Thoracic aorta endothelial cell (primary cell): ENCODE measurements around the gene OSCP1. TPM values are rescaled to one million over a fixed set of nuclear protein-coding genes. Genes with fewer than 3 reads are reported as not detected.

ENCODE experiments used
- small RNA-seq: library from RNA; depleted of rRNA; stranded (forward); fragments of <200 nt; gene quantifications from one replicate; pipeline ENCODE3, GENCODE V24; 2012
- total RNA-seq: library from RNA; depleted of rRNA; stranded (reverse); fragments of >200 nt; gene quantifications from 2 replicates; pipeline ENCODE4 v1.2.3, GENCODE V29; 2012

Gene OSCP1
- total RNA-seq, result 2.7 and 4.4 TPM in 2 replicates

GRCh38 chr1:36450270-36450918 is at the start of gene OSCP1:
OSCP1 (minus strand) TSS chr1:36450451; CDS start chr1:36450369, 82 bp downstream.

DNA sequence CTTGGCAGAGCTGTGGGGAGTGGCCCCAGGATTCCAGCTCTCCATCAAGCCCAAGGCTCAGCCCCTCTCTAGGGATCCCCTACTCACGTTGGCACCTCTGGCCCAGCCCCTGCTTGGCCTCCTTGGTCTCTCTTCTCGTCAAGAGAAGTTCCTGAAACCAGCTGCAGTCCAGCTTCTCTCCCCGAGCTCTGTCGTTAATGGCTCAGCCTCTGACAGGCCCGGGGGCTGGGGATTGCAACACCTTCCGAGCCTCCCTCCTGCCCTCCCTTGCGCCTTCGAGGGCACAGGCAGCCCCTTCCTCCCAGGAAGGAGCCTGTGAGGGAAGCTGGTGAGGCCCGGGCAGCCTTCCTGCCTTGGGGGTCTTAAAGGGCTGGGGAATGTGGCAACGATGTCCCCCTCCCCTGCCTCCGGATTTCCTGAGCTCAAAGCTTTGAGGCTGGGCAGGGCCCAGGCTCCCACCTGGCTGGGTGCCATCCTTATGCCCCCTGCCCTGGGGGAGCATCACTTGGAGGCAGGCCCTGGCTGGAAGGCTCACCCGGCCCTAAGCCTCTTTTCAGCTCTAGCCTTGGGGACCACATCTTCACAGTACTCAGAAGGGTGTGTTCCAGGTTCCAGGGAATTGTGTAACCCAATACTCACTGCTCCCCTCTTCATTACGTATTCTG is 32.6 kb upstream of the OSCP1 start, which contains the start of gene CSF3R:
CSF3R (minus strand) TSS at position 190 of the 665 bp plus-strand sequence. CDS start 3,417 bp downstream, outside the sequence.

GRCh38 chr1:36463803-36464604 is 13.8 kb upstream of the OSCP1 start, which contains the start of gene MRPS15:
MRPS15 (minus strand) TSS chr1:36464384; CDS start chr1:36464275, 109 bp downstream.

GRCh38 chr1:36397378-36398230 is 52.6 kb downstream of the OSCP1 start, which contains the start of gene LSM10:
LSM10 (minus strand) TSS chr1:36397908; CDS start chr1:36394129, 3,779 bp downstream.

GRCh38 chr1:36385410-36386264 is 64.6 kb downstream of the OSCP1 start, which contains the start of gene STK40:
STK40 (minus strand) TSS chr1:36385924; CDS start chr1:36361332, 24,592 bp downstream.

Small RNA genes within 50 kb of the gene (small RNA-seq; reads per million reads assigned to genes)
- gene RNU4-27P (not detected), gene SNORA63C (1.4 reads per million, percentile 34 among the genes with 10 or more reads in this experiment)

Other genes with a start within 250 kb of the OSCP1 start
- gene THRAP3, start 226.0 kb downstream of the OSCP1 start, total RNA-seq, result 140 and 172 TPM in 2 replicates
- 2.8 and 3.1 TPM in 2 replicates for gene SH3D21, start 144.1 kb downstream of the OSCP1 start, total RNA-seq
- gene EVA1B, start 126.8 kb downstream of the OSCP1 start, total RNA-seq, result 75.4 and 94.8 TPM in 2 replicates
- 20.2 and 22.9 TPM in 2 replicates for gene STK40, start 64.5 kb downstream of the OSCP1 start, total RNA-seq
- 8.9 and 9.3 TPM in 2 replicates for gene LSM10, start 52.5 kb downstream of the OSCP1 start, total RNA-seq
- gene MRPS15, start 13.9 kb upstream of the OSCP1 start, total RNA-seq, result 87.2 and 89.7 TPM in 2 replicates
- gene CSF3R, start 32.5 kb upstream of the OSCP1 start, total RNA-seq, result not detected in 2 replicates